Peyer's patch (tissue), 4 donors: ENCODE data around the gene KRT32.

ENCODE experiments used
- POLR2A ChIP-seq, 2 donors: fragments of 450-650 bp; IDR thresholded peaks; one replicate each; pipeline ENCODE4 v1.5.1; 2017; ENCODE audit warnings: antibody characterized with exemption in 2 of 2, mild to moderate bottlenecking in 2 of 2, moderate library complexity in 2 of 2
- TF ChIP-seq, protein P1 (sequence below), 6 experiments: fragments of 450-650 bp in 4 of 6; fragments of 200-600 bp in 2 of 6; sonication (generic) in 1 of 6; IDR thresholded peaks; one replicate each; pipeline ENCODE4 v1.5.1; 2017 to 2019; ENCODE audit warnings: antibody characterized with exemption in 6 of 6, mild to moderate bottlenecking in 3 of 6, moderate library complexity in 1 of 6

DNA sequence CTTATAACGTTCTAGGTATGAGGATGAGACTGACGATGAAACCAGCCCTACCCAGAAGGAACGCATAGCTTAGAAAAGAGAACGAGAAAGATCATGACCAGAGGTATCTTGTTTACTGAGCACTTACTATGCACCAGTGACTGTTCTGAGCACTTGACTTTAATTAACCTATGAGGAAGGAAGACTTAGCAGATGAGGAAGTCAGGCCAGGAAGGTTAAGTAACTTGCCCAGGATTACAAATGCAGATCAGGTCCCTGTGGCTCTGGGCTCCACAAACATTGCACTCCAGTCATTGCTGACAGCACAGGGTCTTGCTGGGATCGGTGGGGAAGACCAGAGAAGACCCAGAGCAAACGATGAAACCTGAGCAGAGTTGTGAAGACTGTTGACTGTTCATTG lies 31.1 kb upstream of the KRT32 start:
- TF ChIP-seq, protein P1, sequence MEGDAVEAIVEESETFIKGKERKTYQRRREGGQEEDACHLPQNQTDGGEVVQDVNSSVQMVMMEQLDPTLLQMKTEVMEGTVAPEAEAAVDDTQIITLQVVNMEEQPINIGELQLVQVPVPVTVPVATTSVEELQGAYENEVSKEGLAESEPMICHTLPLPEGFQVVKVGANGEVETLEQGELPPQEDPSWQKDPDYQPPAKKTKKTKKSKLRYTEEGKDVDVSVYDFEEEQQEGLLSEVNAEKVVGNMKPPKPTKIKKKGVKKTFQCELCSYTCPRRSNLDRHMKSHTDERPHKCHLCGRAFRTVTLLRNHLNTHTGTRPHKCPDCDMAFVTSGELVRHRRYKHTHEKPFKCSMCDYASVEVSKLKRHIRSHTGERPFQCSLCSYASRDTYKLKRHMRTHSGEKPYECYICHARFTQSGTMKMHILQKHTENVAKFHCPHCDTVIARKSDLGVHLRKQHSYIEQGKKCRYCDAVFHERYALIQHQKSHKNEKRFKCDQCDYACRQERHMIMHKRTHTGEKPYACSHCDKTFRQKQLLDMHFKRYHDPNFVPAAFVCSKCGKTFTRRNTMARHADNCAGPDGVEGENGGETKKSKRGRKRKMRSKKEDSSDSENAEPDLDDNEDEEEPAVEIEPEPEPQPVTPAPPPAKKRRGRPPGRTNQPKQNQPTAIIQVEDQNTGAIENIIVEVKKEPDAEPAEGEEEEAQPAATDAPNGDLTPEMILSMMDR (IDR thresholded peaks at IDR 0.05): no peak
- no peak for TF ChIP-seq POLR2A (IDR thresholded peaks at IDR 0.05)
